WTC11 (cell line): Measurements from ENCODE around the gene MAP3K10. TPM values are rescaled to one million over a fixed set of nuclear protein-coding genes. Genes with fewer than 3 reads are reported as not detected.

Experiments
- ATAC-seq: fragments of 200-7000 bp; cut with Tn5 transposase; 2 replicates; pipeline ENCODE4 v1.10.0; 2021; ENCODE audit warnings: mild to moderate bottlenecking, moderate library complexity
- CTCF ChIA-PET: fragments of 300-600 bp; sonication (Branson Sonifier 250); formaldehyde crosslinking; loops from one replicate; lab custom pipeline; 2021; ENCODE audit warnings: antibody characterized with exemption; lab: Charles Lee
- POLR2A ChIA-PET: fragments of 350-600 bp; sonication (Branson Sonifier 250); formaldehyde crosslinking; loops from one replicate; lab custom pipeline; 2021; ENCODE audit warnings: antibody characterized with exemption; lab: Charles Lee
- DNase-seq: peaks from one replicate; pipeline ENCODE4 v3.0.0; 2021; ENCODE audit warnings: low spot score
- H3K27ac Mint-ChIP-seq: 2 replicates; pipeline ENCODE4 v1.8.0; 2021; ENCODE audit warnings: mixed read lengths
- H3K27me3 Mint-ChIP-seq: 2 replicates; pipeline ENCODE4 v1.8.0; 2021; ENCODE audit warnings: low read depth, mild to moderate bottlenecking, moderate library complexity, mixed read lengths
- H3K36me3 Mint-ChIP-seq: 2 replicates; pipeline ENCODE4 v1.8.0; 2021; ENCODE audit warnings: mixed read lengths
- H3K4me1 Mint-ChIP-seq: 2 replicates; pipeline ENCODE4 v1.8.0; 2022; ENCODE audit warnings: mixed read lengths
- H3K4me3 Mint-ChIP-seq: 2 replicates; pipeline ENCODE4 v1.8.0; 2021; ENCODE audit warnings: mild to moderate bottlenecking, moderate library complexity, mixed read lengths
- H3K9me3 Mint-ChIP-seq: 2 replicates; pipeline ENCODE4 v1.8.0; 2021; ENCODE audit warnings: mixed read lengths
- AR ChIP-seq: fragments of 250-450 bp; sonication (Bioruptor Pico); IDR thresholded peaks from 2 replicates; pipeline ENCODE4 v1.9.0; 2021; ENCODE audit warnings: mild to moderate bottlenecking
- ERG ChIP-seq: fragments of 250-450 bp; sonication (Bioruptor Pico); IDR thresholded peaks from 2 replicates; pipeline ENCODE4 v1.8.0; 2021; ENCODE audit warnings: mild to moderate bottlenecking
- FOXP1 ChIP-seq: sonication (generic); formaldehyde crosslinking; IDR thresholded peaks from 2 replicates; pipeline ENCODE4 v1.8.0; 2022; ENCODE audit warnings: missing genetic modification reagents, mild to moderate bottlenecking, moderate library complexity, borderline replicate concordance
- FOXP4 ChIP-seq: sonication (generic); formaldehyde crosslinking; IDR thresholded peaks from 2 replicates; pipeline ENCODE4 v1.8.0; 2022; ENCODE audit warnings: mild to moderate bottlenecking, missing genetic modification reagents
- GRHL2 ChIP-seq: fragments of 250-450 bp; sonication (Bioruptor Pico); IDR thresholded peaks from 2 replicates; pipeline ENCODE4 v1.8.0; 2022; ENCODE audit warnings: mild to moderate bottlenecking, moderate library complexity; ENCODE audit not compliant: insufficient replicate concordance, severe bottlenecking
- GTF2I ChIP-seq: fragments of 250-450 bp; sonication (Bioruptor Pico); conservative IDR thresholded peaks from 2 replicates; pipeline ENCODE4 v1.4.0; 2021; ENCODE audit warnings: mild to moderate bottlenecking
- JAZF1 ChIP-seq: fragments of 250-450 bp; sonication (Bioruptor Pico); IDR thresholded peaks from 2 replicates; pipeline ENCODE4 v1.9.0; 2021; ENCODE audit warnings: moderate library complexity, mild to moderate bottlenecking, inconsistent platforms
- PRDM15 ChIP-seq: sonication (generic); formaldehyde crosslinking; IDR thresholded peaks from 2 replicates; pipeline ENCODE4 v1.8.0; 2022; ENCODE audit warnings: missing genetic modification reagents
- SOX15 ChIP-seq: fragments of 250-450 bp; sonication (Bioruptor Pico); IDR thresholded peaks from 2 replicates; pipeline ENCODE4 v1.9.0; 2021; ENCODE audit warnings: mild to moderate bottlenecking
- TEAD4 ChIP-seq: sonication (generic); formaldehyde crosslinking; IDR thresholded peaks from 2 replicates; pipeline ENCODE4 v1.8.0; 2022; ENCODE audit warnings: mild to moderate bottlenecking, missing genetic modification reagents
- ZBTB43 ChIP-seq: sonication (generic); formaldehyde crosslinking; IDR thresholded peaks from 2 replicates; pipeline ENCODE4 v1.8.1; 2023; ENCODE audit warnings: mild to moderate bottlenecking, missing genetic modification reagents
- ZNF219 ChIP-seq: sonication (generic); formaldehyde crosslinking; IDR thresholded peaks from 2 replicates; pipeline ENCODE4 v1.8.0; 2023; ENCODE audit warnings: missing genetic modification reagents, mild to moderate bottlenecking, borderline replicate concordance
- ZSCAN18 ChIP-seq: fragments of 250-450 bp; sonication (Bioruptor Pico); IDR thresholded peaks from 2 replicates; pipeline ENCODE4 v2.1.2; 2022; ENCODE audit warnings: mild to moderate bottlenecking, moderate library complexity
- total RNA-seq: library from RNA; stranded (reverse); gene quantifications from 3 replicates; pipeline ENCODE4 v1.2.3, GENCODE V29; 2021
- TF ChIP-seq, protein P1 (sequence below): sonication (generic); formaldehyde crosslinking; IDR thresholded peaks from 2 replicates; pipeline ENCODE4 v1.8.1; 2022; ENCODE audit warnings: low read depth, mild to moderate bottlenecking, moderate library complexity, missing genetic modification reagents, borderline replicate concordance

Gene MAP3K10
- total RNA-seq, 1 experiment from 2014 or later: 23.5 TPM

GRCh38 chr19:40245506-40246128, 54.4 kb downstream of the MAP3K10 start (continued):
- TF ChIP-seq, protein P1, sequence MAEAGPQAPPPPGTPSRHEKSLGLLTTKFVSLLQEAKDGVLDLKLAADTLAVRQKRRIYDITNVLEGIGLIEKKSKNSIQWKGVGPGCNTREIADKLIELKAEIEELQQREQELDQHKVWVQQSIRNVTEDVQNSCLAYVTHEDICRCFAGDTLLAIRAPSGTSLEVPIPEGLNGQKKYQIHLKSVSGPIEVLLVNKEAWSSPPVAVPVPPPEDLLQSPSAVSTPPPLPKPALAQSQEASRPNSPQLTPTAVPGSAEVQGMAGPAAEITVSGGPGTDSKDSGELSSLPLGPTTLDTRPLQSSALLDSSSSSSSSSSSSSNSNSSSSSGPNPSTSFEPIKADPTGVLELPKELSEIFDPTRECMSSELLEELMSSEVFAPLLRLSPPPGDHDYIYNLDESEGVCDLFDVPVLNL (CRISPR knock-in tag): no peak
- no peak for TF ChIP-seq PRDM15 (CRISPR knock-in tag)

DNA sequence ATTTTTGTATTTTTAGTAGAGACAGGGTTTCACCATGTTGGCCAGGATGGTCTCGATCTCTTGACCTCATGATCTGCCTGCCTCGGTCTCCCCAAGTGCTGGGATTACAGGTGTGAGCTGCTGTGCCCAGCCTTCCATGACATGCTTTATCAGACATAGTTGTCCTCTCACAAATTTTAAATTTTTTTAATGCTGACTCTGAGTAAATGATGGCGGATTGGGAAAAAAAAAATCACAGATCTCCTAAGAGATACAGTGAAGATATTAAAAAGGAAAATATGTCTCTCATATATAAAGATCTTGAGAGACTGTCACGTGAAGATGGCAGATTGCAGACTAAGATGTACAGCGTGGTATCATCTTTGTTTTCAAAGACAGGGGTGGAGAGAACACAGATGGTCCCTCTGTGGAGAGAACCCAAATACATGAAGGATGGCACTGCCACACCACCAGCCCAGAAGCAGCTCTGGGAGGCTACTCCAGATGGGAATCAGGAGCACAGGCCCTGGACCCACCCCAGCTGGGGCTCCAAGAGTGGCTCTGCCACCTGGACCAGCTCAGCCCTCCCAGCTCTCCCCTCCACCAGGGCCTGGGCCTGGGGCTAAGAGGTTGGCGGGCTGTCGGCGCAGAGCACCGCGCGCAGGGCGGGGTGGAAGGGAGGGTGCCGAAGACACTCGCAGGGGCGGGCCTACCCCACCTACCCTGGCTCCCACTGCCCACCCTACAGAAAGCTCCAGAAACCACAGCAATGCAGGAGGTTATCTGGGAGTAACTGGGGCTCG, 55.3 kb downstream of the MAP3K10 start:
- ATAC-seq: no peak
- no peak overlapping the region for H3K4me3 Mint-ChIP-seq
- H3K4me1 Mint-ChIP-seq: peaks cover 3% of the 10 kb centered on the region; the same call in 1 of the 2 replicates
- no peaks in the 10 kb centered on the region for H3K27me3 Mint-ChIP-seq
- H3K9me3 Mint-ChIP-seq: no peaks in the 10 kb centered on the region
- ChIA-PET POLR2A (no interaction called here), CTCF (interaction anchor here (0.5 to 1.2 kb wide), 4 partner anchors 29 to 107 kb away, joined by 3 to 4 read pairs (median 3); no protein-coding TSS in a partner anchor)
- no peak for TF ChIP-seq ERG
- TF ChIP-seq JAZF1: no peak
- TF ChIP-seq, protein P1 (CRISPR knock-in tag): no peak
- no peak overlapping the region for H3K27ac Mint-ChIP-seq
- no peaks in the 10 kb centered on the region; the same call in 1 of the 2 replicates for H3K36me3 Mint-ChIP-seq
- no peak for DNase-seq

- Mint-ChIP-seq H3K27me3 (no peaks in the 10 kb centered on the region), H3K9me3 (no peaks in the 10 kb centered on the region), H3K27ac (no peak overlapping the region), H3K4me3 (no peak overlapping the region), H3K4me1 (peaks cover 3% of the 10 kb centered on the region), H3K36me3 (no peaks in the 10 kb centered on the region; the same call in 1 of the 2 replicates)
- no peak for DNase-seq
- POLR2A ChIA-PET: no interaction called here
- no peak for ATAC-seq
- CTCF ChIA-PET: interaction anchor here (0.5 to 1.2 kb wide), 4 partner anchors 30 to 107 kb away, joined by 3 to 4 read pairs (median 3); no protein-coding TSS in a partner anchor
- no peak for TF ChIP-seq AR (CRISPR knock-in tag)
- no peak for TF ChIP-seq GTF2I
- no peak for TF ChIP-seq FOXP1 (CRISPR knock-in tag)
- TF ChIP-seq FOXP4 (CRISPR knock-in tag): no peak
- TF ChIP-seq ZBTB43 (CRISPR knock-in tag): no peak
- no peak for TF ChIP-seq TEAD4 (CRISPR knock-in tag)
- no peak for TF ChIP-seq ZSCAN18 (CRISPR knock-in tag)
- TF ChIP-seq ZNF219 (CRISPR knock-in tag): no peak
- no peak for TF ChIP-seq GRHL2 (CRISPR knock-in tag)
- TF ChIP-seq SOX15 (CRISPR knock-in tag): no peak
Measured at GRCh38 chr19:40247178-40247577, 56.0 kb downstream of the MAP3K10 start.
